K562 (cell line): ENCODE results near the gene MYO15A. TPM values are rescaled to one million over a fixed set of nuclear protein-coding genes. Genes with fewer than 3 reads are reported as not detected.
A peak's percentile ranks its signal among the peaks of the same experiment; 100 is the strongest.

Experiments
- BCOR ChIP-seq: fragments of 450-650 bp; IDR thresholded peaks from 2 replicates; pipeline ENCODE4 v1.6.1; 2016
- BDP1 ChIP-seq: IDR thresholded peaks from 3 replicates; pipeline ENCODE4 v1.6.1; 2011; ENCODE audit not compliant: insufficient read length, insufficient read depth
- DEAF1 ChIP-seq: fragments of 450-650 bp; formaldehyde crosslinking; IDR thresholded peaks from 2 replicates; pipeline ENCODE4 v1.4.0; 2020; ENCODE audit warnings: mild to moderate bottlenecking, moderate library complexity
- FOS ChIP-seq: IDR thresholded peaks from 3 replicates; pipeline ENCODE4 v1.6.1; 2011; ENCODE audit not compliant: insufficient read length; ENCODE audit errors: extremely low read depth
- FOXJ3 ChIP-seq: sonication (generic); formaldehyde crosslinking; IDR thresholded peaks from 2 replicates; pipeline ENCODE4 v1.4.0; 2020; ENCODE audit warnings: mild to moderate bottlenecking, missing genetic modification reagents
- FOXP1 ChIP-seq: sonication (generic); formaldehyde crosslinking; IDR thresholded peaks from 2 replicates; pipeline ENCODE4 v1.8.0; 2022; ENCODE audit warnings: mild to moderate bottlenecking, missing genetic modification reagents
- JUN ChIP-seq, 2 experiments: sonication (generic) in 1 of 2; formaldehyde crosslinking in 1 of 2; IDR thresholded peaks; 2 replicates each; pipeline versions ENCODE4 v1.6.1 to v1.8.0; 2012 to 2022; ENCODE audit warnings: borderline replicate concordance in 2 of 2, mild to moderate bottlenecking in 2 of 2, improper control_type of control experiment in 1 of 2, low read depth in 1 of 2, low read length in 1 of 2, missing genetic modification reagents in 1 of 2
- KHSRP ChIP-seq: fragments of 450-650 bp; IDR thresholded peaks from 2 replicates; pipeline ENCODE4 v1.6.1; 2017
- MCM2 ChIP-seq: fragments of 450-650 bp; IDR thresholded peaks from 2 replicates; pipeline ENCODE4 v1.6.1; 2017; ENCODE audit warnings: low read depth, mild to moderate bottlenecking
- MECOM ChIP-seq: fragments of 250-450 bp; sonication (Bioruptor Pico); IDR thresholded peaks from 2 replicates; pipeline ENCODE4 v1.8.0; 2022; ENCODE audit warnings: inconsistent platforms
- NCOR1 ChIP-seq: fragments of 450-650 bp; IDR thresholded peaks from 2 replicates; pipeline ENCODE4 v1.6.1; 2016; ENCODE audit warnings: mild to moderate bottlenecking, moderate library complexity
- NELFE ChIP-seq: IDR thresholded peaks from 2 replicates; pipeline ENCODE4 v1.6.1; 2011; ENCODE audit warnings: mild to moderate bottlenecking; ENCODE audit not compliant: insufficient read depth, insufficient read length
- NFATC3 ChIP-seq: fragments of 450-650 bp; IDR thresholded peaks from 2 replicates; pipeline ENCODE4 v1.6.1; 2017; ENCODE audit warnings: mild to moderate bottlenecking
- POLR2A ChIP-seq: fragments of 450-650 bp; conservative IDR thresholded peaks from 2 replicates; pipeline ENCODE4 v1.6.1; 2016
- POLR2AphosphoS5 ChIP-seq: IDR thresholded peaks from 2 replicates; pipeline ENCODE4 v1.6.1; 2011; ENCODE audit warnings: mild to moderate bottlenecking, low read depth, low read length, moderate library complexity; ENCODE audit not compliant: control insufficient read depth, insufficient read depth
- RB1 ChIP-seq: fragments of 450-650 bp; IDR thresholded peaks from 2 replicates; pipeline ENCODE4 v1.6.1; 2017; ENCODE audit warnings: low read depth, mild to moderate bottlenecking
- RBM34 ChIP-seq: fragments of 200-400 bp; formaldehyde crosslinking; IDR thresholded peaks from 2 replicates; pipeline ENCODE4 v1.6.1; 2018; ENCODE audit warnings: low read length, borderline replicate concordance; ENCODE audit not compliant: insufficient read depth
- RFX7 ChIP-seq: fragments of 250-450 bp; sonication (Bioruptor Pico); IDR thresholded peaks from 2 replicates; pipeline ENCODE4 v1.5.1; 2021; ENCODE audit warnings: mild to moderate bottlenecking
- SMAD3 ChIP-seq: fragments of 450-650 bp; formaldehyde crosslinking; conservative IDR thresholded peaks from 2 replicates; pipeline ENCODE4 v1.4.0; 2020; ENCODE audit warnings: mild to moderate bottlenecking
- SUPT5H ChIP-seq: fragments of 450-650 bp; IDR thresholded peaks from 2 replicates; pipeline ENCODE4 v1.6.1; 2016
- TFAM ChIP-seq: fragments of 250-450 bp; sonication (Bioruptor Pico); conservative IDR thresholded peaks from 2 replicates; pipeline ENCODE4 v1.5.0; 2021; ENCODE audit warnings: mild to moderate bottlenecking, moderate library complexity
- polyA plus RNA-seq, 8 experiments: library from polyadenylated mRNA; depleted of rRNA in 4 of 8; stranded (reverse) in 5 of 8; unstranded in 3 of 8; fragments of >200 nt; fragmentation: Nextera tagmentation in 2 of 8; fragmentation: Illumina TruSeq in 1 of 8; extraction: Ambion mirVana in 2 of 8; extraction: Trizol in 1 of 8; gene quantifications; 2 replicates each; pipeline versions ENCODE4 v1.2.1 to v1.2.3, GENCODE V29; 2011 to 2014; ENCODE audit warnings: inconsistent platforms in 1 of 8, missing spikeins in 1 of 8
- total RNA-seq, 7 experiments: library from RNA; depleted of rRNA in 6 of 7; stranded (reverse); fragments of >200 nt in 6 of 7; fragmentation: Illumina TruSeq in 2 of 7; extraction: Trizol in 2 of 7; gene quantifications; 2 replicates each; pipeline versions ENCODE4 v1.2.1 to v1.2.3, GENCODE V29; 2011 to 2021; ENCODE audit warnings: low replicate concordance in 1 of 7
- TF ChIP-seq, protein P1 (sequence below): sonication (generic); formaldehyde crosslinking; IDR thresholded peaks from 2 replicates; pipeline ENCODE4 v1.4.0; 2020; ENCODE audit warnings: mild to moderate bottlenecking, missing genetic modification reagents
- TF ChIP-seq, protein P2 (sequence below), 3 experiments: fragments of 200-800 bp in 1 of 3; fragments of 250-450 bp in 1 of 3; fragments of 450-650 bp in 1 of 3; sonication (Bioruptor Pico) in 1 of 3; sonication (Bioruptor generic) in 1 of 3; formaldehyde crosslinking in 1 of 3; IDR thresholded peaks; 2 replicates each; pipeline versions ENCODE4 v1.6.1 to v1.8.0; 2016 to 2022; ENCODE audit warnings: mild to moderate bottlenecking in 2 of 3, missing genetic modification characterization in 2 of 3, missing compliant biosample characterization in 1 of 3, moderate library complexity in 1 of 3

The MYO15A gene
- total and polyA plus RNA-seq, 9 of the 15 experiments (the other 6 are each of a cell fraction or from before 2014, with no cell fraction given): 0.05 to 0.88 (median 0.14) TPM; not detected in 1

- no peak for TF ChIP-seq MCM2
- TF ChIP-seq FOS: no peak
- TF ChIP-seq POLR2AphosphoS5: peak; percentile 72
- no peak for TF ChIP-seq FOXJ3 (CRISPR knock-in tag)
- no peak for TF ChIP-seq BDP1
- TF ChIP-seq NFATC3: no peak
- TF ChIP-seq NCOR1: peak; percentile 42; the same call in 1 of the 2 replicates
- no peak for TF ChIP-seq TFAM (CRISPR knock-in tag)
- no peak for TF ChIP-seq RFX7 (CRISPR knock-in tag)
- no peak for TF ChIP-seq KHSRP
- TF ChIP-seq, protein P1, sequence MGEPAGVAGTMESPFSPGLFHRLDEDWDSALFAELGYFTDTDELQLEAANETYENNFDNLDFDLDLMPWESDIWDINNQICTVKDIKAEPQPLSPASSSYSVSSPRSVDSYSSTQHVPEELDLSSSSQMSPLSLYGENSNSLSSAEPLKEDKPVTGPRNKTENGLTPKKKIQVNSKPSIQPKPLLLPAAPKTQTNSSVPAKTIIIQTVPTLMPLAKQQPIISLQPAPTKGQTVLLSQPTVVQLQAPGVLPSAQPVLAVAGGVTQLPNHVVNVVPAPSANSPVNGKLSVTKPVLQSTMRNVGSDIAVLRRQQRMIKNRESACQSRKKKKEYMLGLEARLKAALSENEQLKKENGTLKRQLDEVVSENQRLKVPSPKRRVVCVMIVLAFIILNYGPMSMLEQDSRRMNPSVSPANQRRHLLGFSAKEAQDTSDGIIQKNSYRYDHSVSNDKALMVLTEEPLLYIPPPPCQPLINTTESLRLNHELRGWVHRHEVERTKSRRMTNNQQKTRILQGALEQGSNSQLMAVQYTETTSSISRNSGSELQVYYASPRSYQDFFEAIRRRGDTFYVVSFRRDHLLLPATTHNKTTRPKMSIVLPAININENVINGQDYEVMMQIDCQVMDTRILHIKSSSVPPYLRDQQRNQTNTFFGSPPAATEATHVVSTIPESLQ: no peak
- TF ChIP-seq BCOR: peak; percentile 99
- TF ChIP-seq SMAD3: no peak
- no peak for TF ChIP-seq NELFE
- no peak for TF ChIP-seq DEAF1 (CRISPR knock-in tag)
- TF ChIP-seq, protein P2, sequence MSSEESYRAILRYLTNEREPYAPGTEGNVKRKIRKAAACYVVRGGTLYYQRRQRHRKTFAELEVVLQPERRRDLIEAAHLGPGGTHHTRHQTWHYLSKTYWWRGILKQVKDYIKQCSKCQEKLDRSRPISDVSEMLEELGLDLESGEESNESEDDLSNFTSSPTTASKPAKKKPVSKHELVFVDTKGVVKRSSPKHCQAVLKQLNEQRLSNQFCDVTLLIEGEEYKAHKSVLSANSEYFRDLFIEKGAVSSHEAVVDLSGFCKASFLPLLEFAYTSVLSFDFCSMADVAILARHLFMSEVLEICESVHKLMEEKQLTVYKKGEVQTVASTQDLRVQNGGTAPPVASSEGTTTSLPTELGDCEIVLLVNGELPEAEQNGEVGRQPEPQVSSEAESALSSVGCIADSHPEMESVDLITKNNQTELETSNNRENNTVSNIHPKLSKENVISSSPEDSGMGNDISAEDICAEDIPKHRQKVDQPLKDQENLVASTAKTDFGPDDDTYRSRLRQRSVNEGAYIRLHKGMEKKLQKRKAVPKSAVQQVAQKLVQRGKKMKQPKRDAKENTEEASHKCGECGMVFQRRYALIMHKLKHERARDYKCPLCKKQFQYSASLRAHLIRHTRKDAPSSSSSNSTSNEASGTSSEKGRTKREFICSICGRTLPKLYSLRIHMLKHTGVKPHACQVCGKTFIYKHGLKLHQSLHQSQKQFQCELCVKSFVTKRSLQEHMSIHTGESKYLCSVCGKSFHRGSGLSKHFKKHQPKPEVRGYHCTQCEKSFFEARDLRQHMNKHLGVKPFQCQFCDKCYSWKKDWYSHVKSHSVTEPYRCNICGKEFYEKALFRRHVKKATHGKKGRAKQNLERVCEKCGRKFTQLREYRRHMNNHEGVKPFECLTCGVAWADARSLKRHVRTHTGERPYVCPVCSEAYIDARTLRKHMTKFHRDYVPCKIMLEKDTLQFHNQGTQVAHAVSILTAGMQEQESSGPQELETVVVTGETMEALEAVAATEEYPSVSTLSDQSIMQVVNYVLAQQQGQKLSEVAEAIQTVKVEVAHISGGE (CRISPR knock-in tag; IDR thresholded peaks at IDR 0.05): peak; percentile 97 to 100 (median 100)
- peak; percentile 65; the same call in 1 of the 2 replicates for TF ChIP-seq FOXP1 (CRISPR knock-in tag)
- no peak for TF ChIP-seq MECOM (CRISPR knock-in tag)
- TF ChIP-seq SUPT5H: peak; percentile 78
- peak; percentile 96 for TF ChIP-seq RB1
- TF ChIP-seq JUN (IDR thresholded peaks at IDR 0.05; ENCODE audit: borderline replicate concordance, low read depth, low read length): no peak
- TF ChIP-seq JUN (CRISPR knock-in tag; IDR thresholded peaks at IDR 0.05; ENCODE audit: borderline replicate concordance): no peak
- TF ChIP-seq RBM34: no peak
- peak; percentile 86 for TF ChIP-seq POLR2A
Observed at GRCh38 chr17:18087610-18088491, 20.7 kb upstream of the MYO15A start, which contains the start of gene DRG2 (continued).
